GM12878 (cell line): ENCODE data around the gene KLHDC1. TPM values are rescaled to one million over a fixed set of nuclear protein-coding genes. Genes with fewer than 3 reads are reported as not detected.
A peak's percentile ranks its signal among the peaks of the same experiment; 100 is the strongest.
"Not testable (repeated sequence)": the region's sequence is repeated elsewhere in the genome, so short reads cannot be mapped to it uniquely, and the experiment has no call there.

Experiments used
- ATAC-seq: fragments of 200-7000 bp; cut with Tn5 transposase; 3 replicates; pipeline ENCODE4 v1.9.1; 2020; ENCODE audit warnings: mild to moderate bottlenecking, moderate library complexity
- BruUV-seq: library from RNA; stranded (reverse); fragments of 400-500 nt; replicated peaks from 2 replicates; lab custom pipeline; 2021; lab: Mats Ljungman, UMichigan
- CTCF ChIA-PET: fragments of 300-600 bp; sonication (Branson Sonifier 250); formaldehyde crosslinking; extraction: SDS; loops from one replicate; lab custom pipeline; 2021; ENCODE audit warnings: inconsistent platforms; lab: Yijun Ruan, JAX
- POLR2A ChIA-PET: fragments of 350-600 bp; formaldehyde crosslinking; extraction: SDS; loops from one replicate; lab custom pipeline; 2021; ENCODE audit warnings: inconsistent platforms; lab: Charles Lee
- RAD21 ChIA-PET: fragments of 300-600 bp; sonication (Branson Sonifier 250); formaldehyde crosslinking; loops from one replicate; lab custom pipeline; 2023; ENCODE audit warnings: antibody characterized with exemption; ENCODE audit not compliant: unreplicated experiment; lab: Charles Lee
- SMC1A ChIA-PET: fragments of 300-600 bp; sonication (Branson Sonifier 250); formaldehyde crosslinking; loops from one replicate; lab custom pipeline; 2023; ENCODE audit not compliant: unreplicated experiment, uncharacterized antibody; lab: Charles Lee
- DNase-seq: peaks from one replicate; pipeline ENCODE4 v3.0.0-alpha.2; 2011; ENCODE audit warnings: low read depth, low spot score
- FAIRE-seq: peaks from 3 replicates; lab custom pipeline; 2011; peaks lifted over from hg19 to GRCh38; lab: Jason Lieb, UNC
- H2AFZ ChIP-seq: 2 replicates; pipeline ENCODE4 v1.6.0; 2011; ENCODE audit warnings: low read depth, low read length, control low read depth; ENCODE audit not compliant: control insufficient read depth
- H3K27ac ChIP-seq: 2 replicates; pipeline ENCODE4 v1.5.1; 2011; ENCODE audit warnings: control low read depth; ENCODE audit not compliant: control insufficient read depth, insufficient read depth
- H3K27me3 ChIP-seq, 2 experiments: replicated peaks in 1 of 2; 2 replicates each; pipeline versions ENCODE4 v1.6.0 to v1.6.1; 2011; ENCODE audit warnings: low read length in 1 of 2; ENCODE audit not compliant: control insufficient read depth in 2 of 2, insufficient read depth in 2 of 2
- H3K36me3 ChIP-seq, 2 experiments: 2 replicates each; pipeline ENCODE4 v1.5.1; 2011; ENCODE audit warnings: low read length in 1 of 2; ENCODE audit not compliant: control insufficient read depth in 2 of 2, insufficient read depth in 2 of 2
- H3K4me1 ChIP-seq: 2 replicates; pipeline ENCODE4 v1.6.1; 2011; ENCODE audit warnings: mild to moderate bottlenecking, low read length, moderate library complexity, mixed read lengths; ENCODE audit not compliant: control insufficient read depth, insufficient read depth
- H3K4me2 ChIP-seq: 2 replicates; pipeline ENCODE4 v1.6.0; 2011; ENCODE audit warnings: control low read depth; ENCODE audit not compliant: control insufficient read depth, insufficient read depth
- H3K4me3 ChIP-seq: fragments of 200-600 bp; sonication (generic); 2 replicates; pipeline ENCODE4 v1.5.1; 2016
- H3K79me2 ChIP-seq: 2 replicates; pipeline ENCODE4 v1.6.0; 2011; ENCODE audit warnings: low read length; ENCODE audit not compliant: control insufficient read depth, insufficient read depth
- H3K9ac ChIP-seq: 2 replicates; pipeline ENCODE4 v1.8.0; 2011; ENCODE audit warnings: low read length, control low read depth, mixed read lengths; ENCODE audit not compliant: control insufficient read depth, insufficient read depth
- H3K9me3 ChIP-seq: replicated peaks from 3 replicates; pipeline ENCODE4 v1.5.1; 2011; ENCODE audit warnings: mild to moderate bottlenecking, low read length; ENCODE audit not compliant: control insufficient read depth, insufficient read depth
- H4K20me1 ChIP-seq: 2 replicates; pipeline ENCODE4 v1.6.0; 2011; ENCODE audit not compliant: control insufficient read depth, insufficient read depth
- CREM ChIP-seq: IDR thresholded peaks from 2 replicates; pipeline ENCODE4 v1.6.1; 2014; ENCODE audit warnings: antibody characterized with exemption, low read depth
- EGR1 ChIP-seq, 2 experiments: IDR thresholded peaks; 1 replicate in 1 of 2; 2 replicates in 1 of 2; pipeline ENCODE4 v1.6.1; 2011 to 2012; ENCODE audit warnings: low read depth in 2 of 2, low read length in 2 of 2, borderline replicate concordance in 1 of 2, mild to moderate bottlenecking in 1 of 2, moderate library complexity in 1 of 2
- FOS ChIP-seq: IDR thresholded peaks from 3 replicates; pipeline ENCODE4 v1.6.1; 2011; ENCODE audit warnings: borderline replicate concordance; ENCODE audit not compliant: insufficient read length; ENCODE audit errors: extremely low read depth
- FOXM1 ChIP-seq: IDR thresholded peaks from 2 replicates; pipeline ENCODE4 v1.6.1; 2012; ENCODE audit warnings: low read depth, mild to moderate bottlenecking, inconsistent platforms, low read length, moderate library complexity
- NFYB ChIP-seq: IDR thresholded peaks from 2 replicates; pipeline ENCODE4 v1.6.1; 2011; ENCODE audit warnings: low read depth, mild to moderate bottlenecking, low read length, improper control_type of control experiment, moderate library complexity; ENCODE audit not compliant: insufficient read depth
- RAD51 ChIP-seq: fragments of 450-650 bp; IDR thresholded peaks from 2 replicates; pipeline ENCODE4 v1.6.1; 2016; ENCODE audit warnings: moderate library complexity, mild to moderate bottlenecking, inconsistent platforms
- RELA ChIP-seq: fragments of 450-650 bp; IDR thresholded peaks from 2 replicates; pipeline ENCODE4 v1.8.0; 2014; ENCODE audit warnings: borderline replicate concordance; ENCODE audit not compliant: partially characterized antibody
- SMAD5 ChIP-seq: IDR thresholded peaks from 2 replicates; pipeline ENCODE4 v1.6.1; 2016; ENCODE audit warnings: antibody characterized with exemption, low read depth
- SRF ChIP-seq, 2 experiments: IDR thresholded peaks; 2 replicates each; pipeline ENCODE4 v1.6.1; 2011; ENCODE audit warnings: low read depth in 2 of 2, low read length in 2 of 2, mild to moderate bottlenecking in 1 of 2, moderate library complexity in 1 of 2
- TARDBP ChIP-seq: IDR thresholded peaks from 2 replicates; pipeline ENCODE4 v1.6.1; 2016; ENCODE audit warnings: borderline replicate concordance
- YY1 ChIP-seq: IDR thresholded peaks from 2 replicates; pipeline ENCODE4 v1.6.1; 2011; ENCODE audit warnings: low read depth, mild to moderate bottlenecking, low read length
- WGBS: methylation state at CpG from one replicate; pipeline ENCODE4 v1.1.6; 2016; ENCODE audit warnings: low lambda C conversion rate; ENCODE audit not compliant: insufficient replicate concordance, insufficient coverage; ENCODE audit errors: missing lambda C conversion rate; 5-methylcytosine and 5-hydroxymethylcytosine counted together
- in situ Hi-C: fragments of 300-500 bp; cut with MboI; formaldehyde crosslinking; loops from 9 replicates; pipeline ENCODE4 v1.14.3; 2018; ENCODE audit warnings: mixed read lengths
- intact Hi-C: fragments of 100-400 bp; cut with micrococcal nuclease; formaldehyde crosslinking; loops from one replicate; pipeline ENCODE4 v1.14.2; 2022; ENCODE audit not compliant: unreplicated experiment
- polyA plus RNA-seq, 11 experiments: library from polyadenylated mRNA; depleted of rRNA in 4 of 11; unstranded in 6 of 11; stranded (reverse) in 5 of 11; fragments of >200 nt; fragmentation: Nextera tagmentation in 4 of 11; fragmentation: Illumina TruSeq in 1 of 11; extraction: Ambion mirVana in 4 of 11; extraction: Trizol in 1 of 11; gene quantifications; 1 replicate in 1 of 11; 2 replicates in 10 of 11; pipeline versions ENCODE4 v1.2.1 to v1.2.3, GENCODE V29; 2011 to 2016; ENCODE audit warnings: inconsistent platforms in 2 of 11, missing spikeins in 2 of 11, low read depth in 1 of 11
- total RNA-seq, 4 experiments: library from RNA; depleted of rRNA in 3 of 4; stranded (reverse); fragments of >200 nt in 3 of 4; fragmentation: Illumina TruSeq in 1 of 4; extraction: Trizol in 1 of 4; gene quantifications; 2 replicates each; pipeline versions ENCODE4 v1.2.1 to v1.2.3, GENCODE V29; 2013 to 2021
- TF ChIP-seq, protein P1 (sequence below): fragments of 450-650 bp; IDR thresholded peaks from 2 replicates; pipeline ENCODE4 v1.6.1; 2018; ENCODE audit warnings: mild to moderate bottlenecking, low read depth, moderate library complexity; ENCODE audit not compliant: partially characterized antibody

The KLHDC1 gene
- total and polyA plus RNA-seq, 10 of the 15 experiments (the other 5 are each of a cell fraction or from before 2014, with no cell fraction given) = 0.22 to 0.98 (median 0.55) TPM

DNA sequence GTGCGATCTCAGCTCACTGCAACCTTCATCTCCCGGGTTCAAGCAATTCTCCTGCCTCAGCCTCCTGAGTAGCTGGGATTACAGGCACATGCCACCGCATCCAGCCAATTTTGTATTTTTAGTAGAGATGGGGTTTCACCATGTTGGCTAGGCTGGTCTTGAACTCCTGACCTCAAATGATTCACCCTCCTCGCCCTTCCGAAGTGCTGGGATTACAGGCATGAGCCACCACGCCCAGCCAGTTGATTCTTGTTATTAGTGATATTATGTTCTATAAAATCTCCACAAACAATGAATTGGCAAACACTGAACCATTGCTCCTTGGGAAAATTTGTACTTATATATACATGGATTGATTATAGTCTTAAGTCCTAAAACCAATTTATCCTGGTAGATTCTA, 35.4 kb upstream of the KLHDC1 start:
- BruUV-seq, SMC1A ChIA-PET, intact Hi-C loops, ATAC-seq, H3K36me3 ChIP-seq, H3K9ac ChIP-seq, in situ Hi-C loops, H3K4me1 ChIP-seq, H4K20me1 ChIP-seq, CTCF ChIA-PET, FAIRE-seq, H3K27me3 ChIP-seq, DNase-seq, H3K4me2 ChIP-seq, H3K79me2 ChIP-seq, H3K9me3 ChIP-seq, H3K27ac ChIP-seq, H3K4me3 ChIP-seq, RAD21 ChIA-PET, H2AFZ ChIP-seq: not testable (repeated sequence)
- over 99% methylated on average over 6 of the region's 6 CpGs for WGBS
- POLR2A ChIA-PET = interaction anchor here (0.7 kb wide), 1 partner anchor 34 kb away, joined by 5 read pairs; no protein-coding TSS in a partner anchor

DNA sequence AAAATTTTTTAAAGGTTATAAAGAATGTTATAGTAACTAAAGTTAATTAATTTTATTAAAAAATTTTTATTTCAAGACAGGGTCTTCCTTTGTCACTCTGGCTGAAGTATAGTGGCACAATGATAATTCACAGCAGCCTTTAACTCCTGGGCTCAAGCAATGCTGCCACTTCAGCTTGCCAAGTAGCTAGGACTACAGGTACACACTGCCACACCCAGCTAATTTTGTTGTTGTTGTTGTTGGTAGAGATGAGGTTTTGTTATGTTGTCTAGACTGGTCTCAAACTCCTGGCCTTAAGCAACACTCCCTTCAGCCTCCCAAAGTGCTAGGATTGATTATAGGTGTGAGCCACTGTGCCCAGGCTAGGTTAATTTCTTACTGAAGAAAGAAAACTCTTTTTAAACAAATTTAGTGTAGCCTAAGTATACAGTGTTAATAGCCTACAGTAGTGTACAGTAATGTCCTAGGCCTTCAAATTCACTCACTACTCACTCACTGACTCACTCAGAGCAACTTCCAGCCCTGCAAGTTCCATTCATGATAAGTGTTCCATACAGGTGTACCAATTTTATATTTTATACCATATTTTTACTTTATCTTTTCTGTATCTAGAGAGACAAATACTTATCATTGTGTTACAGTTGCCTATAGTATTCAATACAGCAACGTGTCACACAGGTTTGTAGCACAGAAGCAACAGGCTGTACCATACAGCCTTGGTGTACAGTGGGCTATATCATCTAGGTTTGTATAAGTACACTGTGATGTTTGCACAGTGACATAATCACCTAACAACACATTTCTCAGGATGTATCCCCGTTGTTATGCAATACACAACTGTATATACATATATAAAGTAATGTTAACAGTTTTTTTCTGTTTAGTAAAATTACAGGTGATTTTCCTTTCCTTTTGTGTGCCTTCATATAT, 33.1 kb upstream of the KLHDC1 start:
- SMC1A ChIA-PET = interaction anchor here (1.5 to 1.6 kb wide), 2 partner anchors 9 to 26 kb away, joined by 3 to 7 read pairs; no protein-coding TSS in a partner anchor
- CTCF ChIA-PET = interaction anchor here (0.6 kb wide), 1 partner anchor 267 kb away, joined by 3 read pairs; no protein-coding TSS in a partner anchor
- Histone ChIP-seq H3K4me3 (no peak overlapping the region), H3K36me3 (no peaks in the 10 kb centered on the region; a peak in 1 of 4 replicates), H3K9me3 (no peaks in the 10 kb centered on the region), H3K27ac (no peak overlapping the region), H4K20me1 (no peaks in the 10 kb centered on the region), H3K79me2 (no peaks in the 10 kb centered on the region), H3K4me2 (no peak overlapping the region), H3K9ac (no peak overlapping the region), H2AFZ (no peak overlapping the region), H3K27me3 (no peaks in the 10 kb centered on the region), H3K4me1 (no peaks in the 10 kb centered on the region)
- ATAC-seq (no peak), DNase-seq (no peak), FAIRE-seq (peak; percentile 77)
- in situ Hi-C loops = no loop called here
- POLR2A ChIA-PET = no interaction called here
- RAD21 ChIA-PET = no interaction called here
- BruUV-seq = no TSS peak
- intact Hi-C loops = no loop called here
- WGBS = 98% methylated on average over 2 of the region's 2 CpGs
- TF ChIP-seq NFYB = no peak
- no peak for TF ChIP-seq SRF (IDR thresholded peaks at IDR 0.05; ENCODE audit: low read depth in 2 of 2, low read length in 2 of 2)
- no peak for TF ChIP-seq FOXM1
- no peak for TF ChIP-seq YY1
- no peak for TF ChIP-seq RELA
- TF ChIP-seq, protein P1, sequence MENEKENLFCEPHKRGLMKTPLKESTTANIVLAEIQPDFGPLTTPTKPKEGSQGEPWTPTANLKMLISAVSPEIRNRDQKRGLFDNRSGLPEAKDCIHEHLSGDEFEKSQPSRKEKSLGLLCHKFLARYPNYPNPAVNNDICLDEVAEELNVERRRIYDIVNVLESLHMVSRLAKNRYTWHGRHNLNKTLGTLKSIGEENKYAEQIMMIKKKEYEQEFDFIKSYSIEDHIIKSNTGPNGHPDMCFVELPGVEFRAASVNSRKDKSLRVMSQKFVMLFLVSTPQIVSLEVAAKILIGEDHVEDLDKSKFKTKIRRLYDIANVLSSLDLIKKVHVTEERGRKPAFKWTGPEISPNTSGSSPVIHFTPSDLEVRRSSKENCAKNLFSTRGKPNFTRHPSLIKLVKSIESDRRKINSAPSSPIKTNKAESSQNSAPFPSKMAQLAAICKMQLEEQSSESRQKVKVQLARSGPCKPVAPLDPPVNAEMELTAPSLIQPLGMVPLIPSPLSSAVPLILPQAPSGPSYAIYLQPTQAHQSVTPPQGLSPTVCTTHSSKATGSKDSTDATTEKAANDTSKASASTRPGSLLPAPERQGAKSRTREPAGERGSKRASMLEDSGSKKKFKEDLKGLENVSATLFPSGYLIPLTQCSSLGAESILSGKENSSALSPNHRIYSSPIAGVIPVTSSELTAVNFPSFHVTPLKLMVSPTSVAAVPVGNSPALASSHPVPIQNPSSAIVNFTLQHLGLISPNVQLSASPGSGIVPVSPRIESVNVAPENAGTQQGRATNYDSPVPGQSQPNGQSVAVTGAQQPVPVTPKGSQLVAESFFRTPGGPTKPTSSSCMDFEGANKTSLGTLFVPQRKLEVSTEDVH = no peak
- no peak for TF ChIP-seq FOS
- no peak for TF ChIP-seq TARDBP
- TF ChIP-seq SMAD5 = no peak
- no peak for TF ChIP-seq EGR1 (IDR thresholded peaks at IDR 0.05; ENCODE audit: borderline replicate concordance in 1 of 2, low read depth in 2 of 2, low read length in 2 of 2)
- no peak for TF ChIP-seq RAD51
- TF ChIP-seq CREM = no peak
